B cell (primary cell): ENCODE results near the gene PPP2R5D. TPM values are rescaled to one million over a fixed set of nuclear protein-coding genes. Genes with fewer than 3 reads are reported as not detected.
A peak's percentile ranks its signal among the peaks of the same experiment; 100 is the strongest.

ENCODE experiments used
- ATAC-seq: fragments of 200-7000 bp; cut with Tn5 transposase; one replicate; pipeline ENCODE4 v1.10.0; 2021; ENCODE audit warnings: low read depth, mild to moderate bottlenecking, moderate number of reproducible peaks, moderate library complexity
- CTCF ChIA-PET: fragments of 350-600 bp; sonication (Branson Sonifier 250); formaldehyde crosslinking; loops from one replicate; lab custom pipeline; 2021; ENCODE audit warnings: antibody characterized with exemption, inconsistent platforms; lab: Charles Lee
- POLR2A ChIA-PET: fragments of 350-600 bp; sonication (Branson Sonifier 250); formaldehyde crosslinking; loops from one replicate; lab custom pipeline; 2021; ENCODE audit warnings: antibody characterized with exemption; lab: Charles Lee
- DNase-seq: peaks from one replicate; pipeline ENCODE4 v3.0.0; 2013
- H2AFZ ChIP-seq: 2 replicates; pipeline ENCODE4 v1.6.1; 2012; ENCODE audit warnings: mild to moderate bottlenecking, low read depth, low read length; ENCODE audit not compliant: insufficient read depth, poor library complexity, severe bottlenecking
- H3K27ac ChIP-seq, 2 donors: 1 replicate in 1 of 2; 2 replicates in 1 of 2; pipeline ENCODE4 v1.5.1; 2012 to 2013; ENCODE audit warnings: low read length in 2 of 2, mild to moderate bottlenecking in 2 of 2, moderate library complexity in 1 of 2
- H3K27me3 ChIP-seq, 4 experiments: fragments of 200-600 bp in 1 of 4; sonication (generic) in 1 of 4; replicated peaks in 1 of 4; 1 replicate in 2 of 4; 2 replicates in 2 of 4; pipeline versions ENCODE4 v1.6.1 to v1.7.0; 2013 to 2016; ENCODE audit warnings: low read length in 3 of 4, mild to moderate bottlenecking in 2 of 4, mixed read lengths in 1 of 4, moderate library complexity in 1 of 4; ENCODE audit not compliant: insufficient read depth in 4 of 4, control insufficient read depth in 3 of 4; ENCODE audit errors: control extremely low read depth in 1 of 4
- H3K36me3 ChIP-seq, 2 experiments: replicated peaks in 1 of 2; 1 replicate in 1 of 2; 2 replicates in 1 of 2; pipeline versions ENCODE4 v1.6.1 to v1.7.1; 2013; ENCODE audit warnings: low read length in 1 of 2; ENCODE audit not compliant: insufficient read depth in 2 of 2, control insufficient read depth in 1 of 2; ENCODE audit errors: control extremely low read depth in 1 of 2, extremely low read depth in 1 of 2
- H3K4me1 ChIP-seq, 2 donors: fragments of 200-600 bp in 1 of 2; sonication (generic) in 1 of 2; 1 replicate in 1 of 2; 2 replicates in 1 of 2; pipeline versions ENCODE4 v1.5.1 to v1.6.1; 2013 to 2017; ENCODE audit warnings: low read length in 2 of 2; ENCODE audit not compliant: control insufficient read depth in 2 of 2, insufficient read depth in 2 of 2
- H3K4me2 ChIP-seq: replicated peaks from 2 replicates; pipeline ENCODE3; 2012; ENCODE audit warnings: mild to moderate bottlenecking, low read depth, low read length; ENCODE audit not compliant: poor library complexity, severe bottlenecking
- H3K4me3 ChIP-seq, 5 experiments: fragments of 200-600 bp in 1 of 5; sonication (generic) in 1 of 5; 1 replicate in 3 of 5; 2 replicates in 2 of 5; pipeline versions ENCODE4 v1.5.1 to v1.7.0; 2011 to 2016; ENCODE audit warnings: low read length in 4 of 5, mild to moderate bottlenecking in 4 of 5, low read depth in 2 of 5, control low read depth in 1 of 5, moderate library complexity in 1 of 5; ENCODE audit not compliant: insufficient read depth in 1 of 5; ENCODE audit errors: control extremely low read depth in 1 of 5, extremely low read depth in 1 of 5
- H3K79me2 ChIP-seq: fragments of 200-600 bp; sonication (generic); one replicate; pipeline ENCODE4 v1.6.0; 2016; ENCODE audit warnings: low read length; ENCODE audit not compliant: control insufficient read depth, insufficient read depth
- H3K9ac ChIP-seq: fragments of 200-600 bp; sonication (generic); 2 replicates; pipeline ENCODE4 v1.6.1; 2017; ENCODE audit warnings: mild to moderate bottlenecking, low read length, moderate library complexity
- H3K9me3 ChIP-seq, 3 donors: one replicate each; pipeline versions ENCODE4 v1.6.1 to v1.7.1; 2013; ENCODE audit warnings: low read length in 2 of 3; ENCODE audit not compliant: control insufficient read depth in 2 of 3, insufficient read depth in 1 of 3; ENCODE audit errors: control extremely low read depth in 1 of 3
- H4K20me1 ChIP-seq: 2 replicates; pipeline ENCODE4 v1.6.0; 2012; ENCODE audit warnings: mild to moderate bottlenecking, low read length; ENCODE audit not compliant: insufficient read depth, control insufficient read depth, poor library complexity, severe bottlenecking
- H3K27ac Mint-ChIP-seq: one replicate; pipeline ENCODE4 v1.8.0; 2021; ENCODE audit warnings: mixed read lengths
- H3K27me3 Mint-ChIP-seq: one replicate; pipeline ENCODE4 v1.8.0; 2021; ENCODE audit warnings: mixed read lengths
- H3K4me1 Mint-ChIP-seq: one replicate; pipeline ENCODE4 v1.8.0; 2021; ENCODE audit warnings: mixed read lengths
- H3K4me3 Mint-ChIP-seq: one replicate; pipeline ENCODE4 v1.8.0; 2021; ENCODE audit warnings: mixed read lengths
- H3K9me3 Mint-ChIP-seq: one replicate; pipeline ENCODE4 v1.8.0; 2022; ENCODE audit warnings: mixed read lengths; ENCODE audit not compliant: insufficient read depth
- EZH2 ChIP-seq: IDR thresholded peaks from 2 replicates; pipeline ENCODE4 v1.6.1; 2012; ENCODE audit warnings: borderline replicate concordance, low read depth, mild to moderate bottlenecking, moderate library complexity, low read length; ENCODE audit not compliant: insufficient read depth, poor library complexity, severe bottlenecking
- whole genome bisulfite sequencing: methylation state at CpG from one replicate; pipeline ENCODE4 v1.1.5; 2013; ENCODE audit warnings: missing lambda C conversion rate; ENCODE audit not compliant: insufficient coverage; 5-methylcytosine and 5-hydroxymethylcytosine counted together
- intact Hi-C: fragments of 100-400 bp; cut with micrococcal nuclease; formaldehyde crosslinking; loops from one replicate; pipeline ENCODE4 v1.10.0; 2022
- polyA minus RNA-seq: library from RNA; depleted of rRNA, polyadenylated mRNA; stranded (reverse); fragments of >200 nt; gene quantifications from 2 replicates; pipeline ENCODE4 v1.2.3, GENCODE V29; 2012
- polyA plus RNA-seq: library from polyadenylated mRNA; depleted of rRNA; stranded (reverse); fragments of >200 nt; gene quantifications from 2 replicates; pipeline ENCODE4 v1.2.3, GENCODE V29; 2012
- total RNA-seq, 2 donors: library from RNA; stranded (reverse); fragments of 120-200 nt in 1 of 2; gene quantifications; 1 replicate in 1 of 2; 2 replicates in 1 of 2; pipeline versions ENCODE4 v1.2.3 to v1.2.4, GENCODE V29; 2013 to 2022
- TF ChIP-seq, protein P1 (sequence below): fragments of 200-600 bp; IDR thresholded peaks from one replicate; pipeline ENCODE4 v1.8.0; 2022; ENCODE audit warnings: antibody characterized with exemption, mild to moderate bottlenecking

PPP2R5D gene
- 23.6 and 26.3 TPM in 2 replicates for total RNA-seq
- total RNA-seq (2013), result 24.2 TPM
- polyA plus RNA-seq, result 21.4 and 23.2 TPM in 2 replicates
- polyA minus RNA-seq, result 17.8 and 26.7 TPM in 2 replicates

GRCh38 chr6:42984001-42984923 is at the start of gene PPP2R5D:
TSS of gene PPP2R5D (plus strand) at chr6:42984570. CDS start at chr6:42984678, 108 bp downstream.
- ATAC-seq (peak; percentile 95), DNase-seq (peak; percentile 98)
- intact Hi-C loops, result loop anchor here (1.0 kb wide), 3 partner anchors 30 to 187 kb away; partner anchors contain the start of genes CNPY3, KLHDC3 and SRF
- H3K4me3 ChIP-seq, result peak within 1 kb of the TSS; percentile 54 to 96 (median 91)
- peak within 1 kb of the TSS; percentile 93 for H3K9ac ChIP-seq
- H4K20me1 ChIP-seq, result no peaks in the 10 kb centered on the region
- peaks cover 0 to 12% of the 10 kb centered on the region in 2 experiments for H3K36me3 ChIP-seq
- H3K4me3 Mint-ChIP-seq, result peak within 1 kb of the TSS; percentile 89
- H3K4me1 ChIP-seq, result peaks cover 18 to 30% of the 10 kb centered on the region in 2 donors
- H3K9me3 Mint-ChIP-seq, result no peaks in the 10 kb centered on the region
- peaks cover 68% of the 10 kb centered on the region for H3K79me2 ChIP-seq
- ChIA-PET POLR2A (interaction anchor here (0.5 to 2.2 kb wide), 12 partner anchors 13 to 534 kb away, joined by 3 to 36 read pairs (median 4); partner anchors contain the start of genes CNPY3, CUL7, KLHDC3 and MEA1), CTCF (interaction anchor here (0.7 to 1.8 kb wide), 7 partner anchors 20 to 437 kb away, joined by 3 to 8 read pairs (median 4); partner anchors contain the start of genes CNPY3, KLHDC3 and MEA1)
- peak within 1 kb of the TSS; percentile 95 for H3K27ac Mint-ChIP-seq
- H3K27me3 Mint-ChIP-seq, result no peaks in the 10 kb centered on the region
- peak within 1 kb of the TSS; percentile 88 for H2AFZ ChIP-seq
- peak within 1 kb of the TSS; percentile 79 for H3K4me2 ChIP-seq
- H3K27me3 ChIP-seq, result no peaks in the 10 kb centered on the region
- H3K9me3 ChIP-seq, result no peaks in the 10 kb centered on the region
- H3K4me1 Mint-ChIP-seq, result peaks cover 49% of the 10 kb centered on the region
- under 1% methylated on average over 52 of the region's 59 CpGs for WGBS
- H3K27ac ChIP-seq, result peak within 1 kb of the TSS; percentile 74 to 86
- TF ChIP-seq, protein P1, sequence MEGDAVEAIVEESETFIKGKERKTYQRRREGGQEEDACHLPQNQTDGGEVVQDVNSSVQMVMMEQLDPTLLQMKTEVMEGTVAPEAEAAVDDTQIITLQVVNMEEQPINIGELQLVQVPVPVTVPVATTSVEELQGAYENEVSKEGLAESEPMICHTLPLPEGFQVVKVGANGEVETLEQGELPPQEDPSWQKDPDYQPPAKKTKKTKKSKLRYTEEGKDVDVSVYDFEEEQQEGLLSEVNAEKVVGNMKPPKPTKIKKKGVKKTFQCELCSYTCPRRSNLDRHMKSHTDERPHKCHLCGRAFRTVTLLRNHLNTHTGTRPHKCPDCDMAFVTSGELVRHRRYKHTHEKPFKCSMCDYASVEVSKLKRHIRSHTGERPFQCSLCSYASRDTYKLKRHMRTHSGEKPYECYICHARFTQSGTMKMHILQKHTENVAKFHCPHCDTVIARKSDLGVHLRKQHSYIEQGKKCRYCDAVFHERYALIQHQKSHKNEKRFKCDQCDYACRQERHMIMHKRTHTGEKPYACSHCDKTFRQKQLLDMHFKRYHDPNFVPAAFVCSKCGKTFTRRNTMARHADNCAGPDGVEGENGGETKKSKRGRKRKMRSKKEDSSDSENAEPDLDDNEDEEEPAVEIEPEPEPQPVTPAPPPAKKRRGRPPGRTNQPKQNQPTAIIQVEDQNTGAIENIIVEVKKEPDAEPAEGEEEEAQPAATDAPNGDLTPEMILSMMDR, result no peak
- no peak for TF ChIP-seq EZH2
